ENCODE results near the gene MGMT.

Gene MGMT

GRCh38 chr10:129704786-129705525, 237.9 kb downstream of the MGMT start:
- in situ Hi-C loops (cut with MboI; ENCODE audit: low sequenced_read_pairs), result no loop called here

DNA sequence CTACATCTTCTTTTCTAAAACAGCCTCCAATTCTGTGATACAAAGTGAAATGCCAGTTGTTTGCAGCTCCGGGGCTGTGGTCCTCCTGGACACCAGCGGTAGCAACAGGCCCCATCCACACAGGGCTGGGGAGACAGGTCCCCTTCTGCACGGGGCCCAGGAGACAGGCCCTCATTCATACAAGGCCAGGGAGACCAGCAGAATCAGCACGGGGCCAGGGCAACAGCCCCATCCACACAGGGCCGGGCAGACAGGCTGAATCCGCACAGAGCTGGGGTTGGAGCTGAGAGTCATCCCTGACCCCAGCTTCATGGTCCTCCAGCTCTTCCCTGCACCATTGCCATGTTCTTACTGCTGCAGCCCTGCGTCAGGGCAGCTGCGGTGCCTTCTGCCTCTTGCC, 238.6 kb downstream of the MGMT start:
- in situ Hi-C loops (cut with MboI; ENCODE audit: low sequenced_read_pairs), result no loop called here

GRCh38 chr10:129706081-129706480, 239.0 kb downstream of the MGMT start:
- in situ Hi-C loops (cut with MboI; ENCODE audit: low sequenced_read_pairs), result no loop called here

DNA sequence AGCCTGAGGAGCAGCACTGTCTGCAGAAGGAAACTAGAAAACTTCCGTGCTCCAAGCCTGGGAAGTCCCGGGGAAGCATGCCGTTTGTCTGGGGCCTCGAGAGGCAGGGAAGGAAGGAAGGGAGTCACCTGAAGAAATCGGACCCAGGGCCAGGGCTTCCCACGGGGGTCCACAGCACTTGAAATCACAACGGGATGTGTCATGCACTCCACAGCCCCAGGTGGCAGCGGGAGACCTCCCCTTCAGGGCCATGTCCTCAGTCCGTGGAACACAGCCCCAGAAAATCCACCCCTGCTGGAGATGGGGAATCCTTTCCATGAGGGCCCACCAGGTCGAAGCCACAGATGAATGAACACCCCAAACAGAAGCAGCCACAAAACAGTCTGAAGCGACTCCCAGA, 239.5 kb downstream of the MGMT start:
- in situ Hi-C loops (cut with MboI; ENCODE audit: low sequenced_read_pairs), result no loop called here

GRCh38 chr10:129707406-129708388, 240.7 kb downstream of the MGMT start:
- in situ Hi-C loops (cut with MboI; ENCODE audit: low sequenced_read_pairs), result no loop called here

GRCh38 chr10:129709101-129709500, 242.1 kb downstream of the MGMT start:
- in situ Hi-C loops (cut with MboI; ENCODE audit: low sequenced_read_pairs), result no loop called here

- in situ Hi-C loops (cut with MboI; ENCODE audit: low sequenced_read_pairs), result no loop called here
Measured at GRCh38 chr10:129709627-129710509, 242.8 kb downstream of the MGMT start.

GRCh38 chr10:129710510-129710847, 243.4 kb downstream of the MGMT start:
- in situ Hi-C loops (cut with MboI; ENCODE audit: low sequenced_read_pairs), result no loop called here

- in situ Hi-C loops (cut with MboI; ENCODE audit: low sequenced_read_pairs), result no loop called here
Measured at GRCh38 chr10:129711291-129711690, 244.2 kb downstream of the MGMT start.

DNA sequence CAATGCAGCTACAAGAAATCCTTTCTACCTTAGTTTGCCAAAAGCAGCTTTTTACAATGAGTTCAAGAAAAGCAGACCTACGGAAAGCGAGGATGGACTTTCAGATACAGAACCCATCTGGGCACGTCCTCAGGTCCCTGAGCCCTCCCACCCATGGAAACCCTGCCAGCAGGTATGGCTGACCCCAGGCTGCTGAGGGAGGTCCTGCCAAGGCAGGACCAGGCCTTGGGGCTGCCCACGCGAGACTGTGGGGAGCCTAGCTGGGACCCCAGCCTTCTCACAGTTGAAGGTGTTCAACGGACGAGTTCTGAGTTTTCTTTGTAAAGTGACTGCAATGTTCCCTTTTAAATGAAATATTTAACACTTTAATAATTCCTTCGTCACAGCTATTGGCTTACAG, 245.0 kb downstream of the MGMT start:
- in situ Hi-C loops (cut with MboI; ENCODE audit: low sequenced_read_pairs), result no loop called here

DNA sequence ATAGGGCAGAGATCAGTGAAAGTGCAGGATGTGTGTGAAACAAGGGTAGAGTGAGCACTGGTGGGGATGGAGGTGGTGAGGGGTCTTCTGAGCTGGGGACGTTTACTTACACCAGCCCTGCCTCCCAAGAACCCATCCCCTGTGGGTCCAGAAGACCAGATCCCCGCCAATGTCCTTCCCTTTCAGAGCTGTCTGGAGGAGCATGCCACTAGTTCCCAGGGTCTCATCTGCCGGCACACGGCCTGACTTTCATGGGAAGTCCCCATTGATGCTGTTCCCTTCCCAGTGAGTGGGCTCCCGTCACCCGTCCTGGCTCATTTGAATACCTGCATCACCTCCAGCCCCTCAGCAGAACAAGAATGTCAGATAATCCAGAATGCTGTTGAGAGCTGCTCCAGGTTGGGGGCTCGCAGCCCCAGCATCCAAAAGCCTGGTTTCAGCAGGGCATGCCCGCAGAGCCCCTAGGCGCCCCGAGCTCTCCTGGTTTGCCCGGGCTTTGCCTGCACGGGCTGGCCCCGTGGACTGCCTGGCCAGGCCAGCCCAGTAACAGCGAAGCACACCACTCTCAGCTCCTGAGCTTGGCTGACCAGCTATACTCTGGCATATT, 246.7 kb downstream of the MGMT start:
- in situ Hi-C loops (cut with MboI; ENCODE audit: low sequenced_read_pairs), result no loop called here

DNA sequence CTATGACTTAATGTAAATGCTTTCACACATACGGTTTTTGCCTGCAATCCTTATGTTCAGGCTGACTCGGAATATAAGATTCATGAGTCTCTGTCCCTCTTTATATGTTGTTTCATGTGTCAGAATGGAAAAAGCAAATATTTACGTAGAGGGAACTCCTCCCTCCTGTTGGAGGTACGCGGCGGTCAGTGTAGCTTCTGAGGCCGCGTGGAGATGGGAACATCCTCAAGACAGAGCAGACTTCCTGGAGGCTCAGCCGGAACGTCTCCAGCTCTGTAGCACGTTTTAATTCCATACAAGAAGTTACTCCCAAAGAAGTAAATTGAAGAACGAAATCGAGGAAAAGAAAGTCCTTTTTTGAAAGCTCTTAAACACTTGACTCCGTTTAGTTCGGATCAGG, 248.8 kb downstream of the MGMT start:
- in situ Hi-C loops (cut with MboI; ENCODE audit: low sequenced_read_pairs), result no loop called here

DNA sequence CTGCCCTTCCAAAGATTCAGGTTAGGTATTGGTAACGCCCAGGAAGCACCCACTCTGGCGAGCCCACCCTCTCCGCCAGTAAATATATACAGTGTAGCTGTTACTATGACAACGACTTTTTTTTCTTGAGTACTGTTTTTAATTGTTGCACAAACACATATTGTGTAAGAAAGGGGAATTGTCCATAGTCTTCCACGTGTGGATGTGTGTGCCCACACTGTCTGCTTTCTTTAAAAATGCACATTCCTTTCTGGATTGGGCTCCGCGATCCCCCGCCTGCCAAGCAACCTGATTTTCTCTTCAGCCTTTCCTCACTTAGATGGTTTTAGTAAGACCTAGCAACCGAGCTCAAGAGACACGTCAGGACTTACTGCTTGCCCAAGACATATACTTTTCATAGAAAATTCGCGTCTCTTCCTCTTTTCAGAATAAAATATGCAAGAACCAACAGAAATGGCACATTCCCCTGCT, 249.2 kb downstream of the MGMT start:
- in situ Hi-C loops (cut with MboI; ENCODE audit: low sequenced_read_pairs), result no loop called here

- in situ Hi-C loops (cut with MboI; ENCODE audit: low sequenced_read_pairs), result no loop called here
Measured at GRCh38 chr10:129716881-129717280, 249.8 kb downstream of the MGMT start.

- in situ Hi-C loops (cut with MboI; ENCODE audit: low sequenced_read_pairs), result no loop called here
Measured at GRCh38 chr10:129717816-129718547, 250.9 kb downstream of the MGMT start.

DNA sequence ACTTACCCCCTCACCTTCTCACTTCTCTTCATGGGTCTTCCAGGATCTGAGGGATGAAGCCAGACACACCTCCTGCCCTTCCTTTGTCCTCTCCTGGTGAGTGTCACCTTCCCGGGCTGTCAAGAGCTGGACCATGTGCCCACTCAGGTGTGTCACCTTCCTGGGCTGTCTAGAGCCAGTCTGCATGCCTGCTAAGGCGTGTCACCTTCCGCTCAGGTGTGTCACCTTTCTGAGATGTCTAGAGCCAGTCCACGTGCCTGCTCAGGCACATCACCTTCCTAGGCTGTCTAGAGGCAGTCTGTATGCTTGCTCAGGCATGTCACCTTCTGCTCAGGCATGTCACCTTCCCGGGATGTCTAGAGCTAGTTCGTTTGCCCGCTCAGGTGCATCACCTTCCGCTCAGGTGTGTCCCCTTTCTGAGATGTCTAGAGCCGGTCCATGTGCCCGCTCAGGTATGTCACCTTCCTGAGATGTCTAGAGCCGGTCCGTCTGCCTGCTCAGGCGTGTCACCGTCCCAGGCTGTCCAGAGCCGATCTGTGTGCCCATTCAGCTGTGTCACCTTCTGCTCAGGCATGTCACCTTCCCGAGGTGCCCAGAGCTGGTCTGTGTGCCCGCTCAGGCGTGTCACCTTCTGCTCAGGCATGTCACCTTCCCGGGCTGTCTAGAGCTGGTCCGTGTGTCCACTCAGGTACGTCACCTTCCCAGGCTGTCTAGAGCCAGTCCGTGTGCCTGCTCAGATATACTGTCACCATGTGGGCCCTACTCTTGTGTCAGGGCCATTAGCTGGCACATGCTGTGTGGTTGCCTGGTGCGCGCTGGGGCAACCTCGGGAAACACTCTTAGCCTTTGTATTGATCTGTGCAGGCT, 251.7 kb downstream of the MGMT start:
- in situ Hi-C loops (cut with MboI; ENCODE audit: low sequenced_read_pairs), result no loop called here

- in situ Hi-C loops (cut with MboI; ENCODE audit: low sequenced_read_pairs), result no loop called here
Measured at GRCh38 chr10:129719415-129719739, 252.3 kb downstream of the MGMT start.

- in situ Hi-C loops (cut with MboI; ENCODE audit: low sequenced_read_pairs), result no loop called here
Measured at GRCh38 chr10:129719889-129720590, 253.0 kb downstream of the MGMT start.
